C4-2B (cell line): ENCODE data around the gene AURKAIP1.

Source experiments
- H3K27ac ChIP-seq: fragments of 450-650 bp; 2 replicates; pipeline ENCODE4 v1.5.1; 2017
- ZFX ChIP-seq: fragments of 450-650 bp; IDR thresholded peaks from 2 replicates; pipeline ENCODE4 v1.6.1; 2017
- TF ChIP-seq, protein P1 (sequence below): fragments of 450-650 bp; conservative IDR thresholded peaks from 2 replicates; pipeline ENCODE4 v1.5.1; 2017; ENCODE audit warnings: mild to moderate bottlenecking

The AURKAIP1 gene

GRCh38 chr1:1402072-1402900 lies 27.3 kb upstream of the AURKAIP1 start:
- 0 out of 2 replicates have a peak overlapping the region, but pooled peaks have one; percentile 2 for H3K27ac ChIP-seq
- TF ChIP-seq ZFX: no peak
- TF ChIP-seq, protein P1, sequence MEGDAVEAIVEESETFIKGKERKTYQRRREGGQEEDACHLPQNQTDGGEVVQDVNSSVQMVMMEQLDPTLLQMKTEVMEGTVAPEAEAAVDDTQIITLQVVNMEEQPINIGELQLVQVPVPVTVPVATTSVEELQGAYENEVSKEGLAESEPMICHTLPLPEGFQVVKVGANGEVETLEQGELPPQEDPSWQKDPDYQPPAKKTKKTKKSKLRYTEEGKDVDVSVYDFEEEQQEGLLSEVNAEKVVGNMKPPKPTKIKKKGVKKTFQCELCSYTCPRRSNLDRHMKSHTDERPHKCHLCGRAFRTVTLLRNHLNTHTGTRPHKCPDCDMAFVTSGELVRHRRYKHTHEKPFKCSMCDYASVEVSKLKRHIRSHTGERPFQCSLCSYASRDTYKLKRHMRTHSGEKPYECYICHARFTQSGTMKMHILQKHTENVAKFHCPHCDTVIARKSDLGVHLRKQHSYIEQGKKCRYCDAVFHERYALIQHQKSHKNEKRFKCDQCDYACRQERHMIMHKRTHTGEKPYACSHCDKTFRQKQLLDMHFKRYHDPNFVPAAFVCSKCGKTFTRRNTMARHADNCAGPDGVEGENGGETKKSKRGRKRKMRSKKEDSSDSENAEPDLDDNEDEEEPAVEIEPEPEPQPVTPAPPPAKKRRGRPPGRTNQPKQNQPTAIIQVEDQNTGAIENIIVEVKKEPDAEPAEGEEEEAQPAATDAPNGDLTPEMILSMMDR: peak; percentile 87

GRCh38 chr1:1401457-1402010 lies 26.5 kb upstream of the AURKAIP1 start:
- peak overlapping the region; percentile 91; the same call in 1 of the 2 replicates for H3K27ac ChIP-seq
- no peak for TF ChIP-seq ZFX
- TF ChIP-seq, protein P1: no peak

GRCh38 chr1:1400576-1401456 lies 25.8 kb upstream of the AURKAIP1 start:
- TF ChIP-seq ZFX: no peak
- TF ChIP-seq, protein P1: no peak
- peak overlapping the region; percentile 91 for H3K27ac ChIP-seq

DNA sequence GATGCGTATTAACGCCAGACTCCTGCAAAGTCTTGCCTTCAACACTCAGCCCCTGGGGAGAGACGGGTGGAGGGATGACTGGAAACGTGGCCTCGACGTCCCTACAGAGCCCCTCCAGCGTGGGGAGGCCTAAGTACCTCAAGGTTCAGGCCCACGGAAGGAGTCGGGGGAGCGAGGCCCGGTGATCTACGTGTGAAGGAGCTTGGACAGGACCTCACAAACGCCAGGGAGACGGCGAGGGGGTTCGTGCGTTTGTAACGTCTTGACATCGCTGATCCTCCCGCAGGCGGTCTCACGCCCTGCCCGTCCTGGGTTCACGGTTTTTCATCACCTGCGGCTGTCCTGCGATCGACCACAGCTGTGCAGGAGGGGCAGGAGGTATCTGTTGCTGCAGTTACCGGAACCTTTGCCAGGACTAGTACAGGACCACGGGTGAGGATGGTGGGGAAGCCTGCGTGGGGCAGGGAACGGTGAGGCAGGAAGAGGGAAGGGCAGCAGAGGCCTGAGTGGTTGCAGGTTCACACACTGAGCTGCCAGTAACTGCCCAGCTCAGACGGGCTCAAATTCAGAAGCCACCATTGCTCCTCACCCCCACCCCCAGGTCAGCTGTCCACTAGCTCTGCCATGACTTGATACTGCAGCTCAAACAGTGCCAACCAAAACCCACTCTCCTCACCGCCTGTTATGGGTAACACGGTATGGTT lies 25.0 kb upstream of the AURKAIP1 start:
- H3K27ac ChIP-seq: peak overlapping the region; percentile 91
- peak; percentile 41; the same call in 1 of the 2 replicates for TF ChIP-seq ZFX
- TF ChIP-seq, protein P1: no peak

DNA sequence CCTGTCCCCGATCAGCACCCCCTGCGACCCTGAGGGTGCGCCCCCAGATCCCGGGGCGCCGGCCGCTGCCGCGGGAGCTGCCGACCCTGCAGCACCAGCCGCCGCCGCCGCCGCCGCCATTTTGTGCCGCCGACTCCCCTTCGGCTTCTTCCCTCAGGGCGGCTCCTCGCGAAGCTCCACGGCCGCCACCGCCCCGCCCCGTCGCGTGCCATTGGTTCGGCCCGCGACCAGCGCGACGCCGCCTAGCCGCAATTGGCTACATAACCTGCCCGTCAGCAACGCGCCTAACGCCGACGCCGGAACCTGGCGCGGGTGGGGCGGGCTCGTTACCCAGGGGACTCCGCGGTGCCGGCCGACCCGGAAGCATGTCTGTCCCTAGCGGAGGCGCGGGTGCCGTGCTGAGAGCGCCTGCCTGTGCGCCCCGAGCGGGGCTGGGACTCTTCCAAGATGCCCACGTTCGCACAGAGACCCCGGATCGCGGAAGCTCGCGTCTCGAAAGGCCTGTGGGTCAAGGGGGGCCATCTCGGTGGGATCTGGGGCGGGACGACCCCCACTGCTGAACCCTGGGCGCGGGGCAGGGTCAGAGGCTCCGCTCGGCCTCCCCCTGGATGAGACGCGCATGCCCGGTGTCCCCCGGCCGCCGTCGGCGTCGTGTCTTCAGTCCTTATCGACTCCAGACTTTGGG lies 24.3 kb upstream of the AURKAIP1 start, which contains the start of gene CCNL2:
CCNL2 (minus strand) TSS at position 149 of the 685 bp plus-strand sequence; CDS start at position 120, 29 bp downstream.
- peak within 1 kb of the TSS; percentile 91 for H3K27ac ChIP-seq
- TF ChIP-seq, protein P1: no peak; the same call in 1 of the 2 replicates
- peak; percentile 1; the same call in 1 of the 2 replicates for TF ChIP-seq ZFX

- no peak; the same call in 1 of the 2 replicates for TF ChIP-seq ZFX
- TF ChIP-seq, protein P1: no peak
- H3K27ac ChIP-seq: peak overlapping the region; percentile 91
Measured at GRCh38 chr1:1398677-1399186, 23.7 kb upstream of the AURKAIP1 start.
